WERI-Rb-1 (cell line): ENCODE measurements around the gene KDSR.

Experiments
- DNase-seq: peaks from one replicate; pipeline ENCODE4 v3.0.0-alpha.2; 2020
- H3K27ac ChIP-seq: fragments of 250-450 bp; sonication (Bioruptor Pico); 2 replicates; pipeline ENCODE4 v1.5.1; 2020; ENCODE audit warnings: mild to moderate bottlenecking, moderate library complexity
- H3K27me3 ChIP-seq: fragments of 250-450 bp; sonication (Bioruptor Pico); 2 replicates; pipeline ENCODE4 v1.5.1; 2021; ENCODE audit warnings: mild to moderate bottlenecking, low read depth, moderate library complexity; ENCODE audit not compliant: insufficient read depth, severe bottlenecking
- H3K36me3 ChIP-seq: fragments of 250-450 bp; sonication (Bioruptor Pico); 2 replicates; pipeline ENCODE4 v1.5.1; 2020; ENCODE audit warnings: mild to moderate bottlenecking, moderate library complexity
- H3K4me3 ChIP-seq: 2 replicates; pipeline ENCODE4 v1.5.1; 2011; ENCODE audit warnings: low read depth, mild to moderate bottlenecking, control low read depth, low read length
- H3K9me3 ChIP-seq: fragments of 250-450 bp; sonication (Bioruptor Pico); 2 replicates; pipeline ENCODE4 v1.5.1; 2021; ENCODE audit warnings: mild to moderate bottlenecking, moderate library complexity; ENCODE audit not compliant: severe bottlenecking
- CTCF ChIP-seq: IDR thresholded peaks from 2 replicates; pipeline ENCODE4 v1.5.1; 2011; ENCODE audit warnings: low read depth, mild to moderate bottlenecking, control low read depth, inconsistent platforms, low read length

Gene KDSR

GRCh38 chr18:63405986-63406385 lies 39.0 kb upstream of the KDSR start:
- Histone ChIP-seq H3K36me3 (peaks cover 83% of the 10 kb centered on the region), H3K4me3 (no peak overlapping the region), H3K27me3 (no peaks in the 10 kb centered on the region), H3K27ac (no peak overlapping the region), H3K9me3 (no peaks in the 10 kb centered on the region)
- DNase-seq, result no peak
- TF ChIP-seq CTCF, result no peak

- Histone ChIP-seq H3K27me3 (no peaks in the 10 kb centered on the region), H3K4me3 (no peak overlapping the region), H3K27ac (no peak overlapping the region), H3K36me3 (peaks cover 82% of the 10 kb centered on the region), H3K9me3 (no peaks in the 10 kb centered on the region)
- no peak for TF ChIP-seq CTCF
- DNase-seq, result no peak
These were observed 35.5 kb upstream of the KDSR start for GRCh38 chr18:63402246-63403162.

- Histone ChIP-seq H3K27ac (no peak overlapping the region), H3K36me3 (peaks cover 97% of the 10 kb centered on the region), H3K4me3 (no peak overlapping the region), H3K27me3 (no peaks in the 10 kb centered on the region), H3K9me3 (no peaks in the 10 kb centered on the region)
- no peak for TF ChIP-seq CTCF
- DNase-seq, result no peak
These were observed 32.3 kb upstream of the KDSR start for GRCh38 chr18:63399300-63399699.

- no peak overlapping the region for H3K4me3 ChIP-seq
- H3K27ac ChIP-seq, result no peak overlapping the region
- peaks cover 92% of the 10 kb centered on the region for H3K36me3 ChIP-seq
- no peaks in the 10 kb centered on the region for H3K27me3 ChIP-seq
- H3K9me3 ChIP-seq, result no peaks in the 10 kb centered on the region
- no peak for TF ChIP-seq CTCF
- no peak for DNase-seq
These were observed 30.3 kb upstream of the KDSR start for GRCh38 chr18:63397349-63397748.

GRCh38 chr18:63395503-63395902 lies 28.5 kb upstream of the KDSR start:
- H3K27me3 ChIP-seq, result no peaks in the 10 kb centered on the region

More at GRCh38 chr18:63395503-63395902, 28.5 kb upstream of the KDSR start:
- Histone ChIP-seq H3K4me3 (no peak overlapping the region), H3K9me3 (no peaks in the 10 kb centered on the region), H3K27ac (no peak overlapping the region), H3K36me3 (peaks cover 83% of the 10 kb centered on the region)
- no peak for DNase-seq
- TF ChIP-seq CTCF, result no peak
